ENCODE results near the gene GPR18.

The GPR18 gene

DNA sequence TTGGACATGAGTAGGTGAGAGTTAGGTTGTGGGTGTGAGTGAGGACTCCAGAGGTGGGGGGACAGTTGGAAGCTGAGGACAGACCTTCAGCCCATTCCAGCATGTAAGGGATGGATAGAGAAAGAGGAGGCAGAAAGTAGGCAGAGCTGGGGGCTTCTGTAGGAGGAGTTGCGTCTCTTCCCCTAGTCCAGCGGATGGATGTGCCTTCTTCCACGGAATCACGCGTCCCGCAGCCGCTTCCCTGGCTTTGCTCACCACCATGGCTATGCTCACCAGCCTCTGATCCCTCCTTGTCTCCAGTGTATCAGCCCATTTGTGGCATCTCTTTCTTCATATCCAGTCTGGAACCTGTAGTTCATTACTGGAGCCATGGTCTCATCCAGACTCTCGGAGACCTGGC, 52.0 kb downstream of the GPR18 start:
- no peak for DNase-seq

- no peak for DNase-seq
These were observed 52.5 kb downstream of the GPR18 start for GRCh38 chr13:99205621-99206220.

Measured in activated gamma-delta T cell treated with Interleukin-2 at 50 U/mL for 16 hours (primary cell).